Stimulated activated naive CD8-positive, alpha-beta T cell treated with anti-CD3 and anti-CD28 coated beads, Interleukin-15, amount 100 ng/mL, for 72 hours (primary cell): ENCODE results near the gene RSPO4.
"Not testable (repeated sequence)": the region's sequence is repeated elsewhere in the genome, so short reads cannot be mapped to it uniquely, and the experiment has no call there.

ENCODE experiments used
- ATAC-seq: fragments of 150-1000 bp; cut with Tn5 transposase; 2 replicates; pipeline ENCODE4 v1.10.0; 2021; ENCODE audit warnings: mild to moderate bottlenecking, moderate library complexity
- DNase-seq, 2 donors: peaks; one replicate each; pipeline ENCODE4 v3.0.0; 2021 to 2022
- H3K27ac Mint-ChIP-seq, 2 donors: one replicate each; pipeline ENCODE4 v1.8.0; 2022; ENCODE audit warnings: mild to moderate bottlenecking in 2 of 2, mixed read lengths in 2 of 2, moderate library complexity in 2 of 2
- H3K27me3 Mint-ChIP-seq: one replicate; pipeline ENCODE4 v1.8.0; 2022; ENCODE audit warnings: mixed read lengths
- H3K4me1 Mint-ChIP-seq: one replicate; pipeline ENCODE4 v1.8.0; 2022; ENCODE audit warnings: mild to moderate bottlenecking, mixed read lengths
- H3K4me3 Mint-ChIP-seq, 2 donors: one replicate each; pipeline ENCODE4 v1.8.0; 2022; ENCODE audit warnings: mild to moderate bottlenecking in 2 of 2, mixed read lengths in 2 of 2, moderate library complexity in 1 of 2
- H3K9me3 Mint-ChIP-seq, 2 donors: one replicate each; pipeline ENCODE4 v1.8.0; 2022; ENCODE audit warnings: mixed read lengths in 2 of 2

The RSPO4 gene

GRCh38 chr20:990293-990959, 11.7 kb downstream of the RSPO4 start:
- no peak overlapping the region for H3K27ac Mint-ChIP-seq
- DNase-seq (no peak), ATAC-seq (no peak)
- peaks cover 47% of the 10 kb centered on the region for H3K27me3 Mint-ChIP-seq
- no peak overlapping the region for H3K4me3 Mint-ChIP-seq
- H3K4me1 Mint-ChIP-seq, result peaks cover 10% of the 10 kb centered on the region
- H3K9me3 Mint-ChIP-seq, result no peaks in the 10 kb centered on the region

- H3K27me3 Mint-ChIP-seq, result peaks cover 48% of the 10 kb centered on the region
- ATAC-seq (no peak), DNase-seq (no peak)
- peaks cover 10% of the 10 kb centered on the region for H3K4me1 Mint-ChIP-seq
- H3K4me3 Mint-ChIP-seq, result no peak overlapping the region
- H3K27ac Mint-ChIP-seq, result no peak overlapping the region
- no peaks in the 10 kb centered on the region for H3K9me3 Mint-ChIP-seq
Observed at GRCh38 chr20:988272-988671, 13.8 kb downstream of the RSPO4 start.

GRCh38 chr20:987677-988076, 14.4 kb downstream of the RSPO4 start:
- no peak overlapping the region for H3K4me3 Mint-ChIP-seq
- peaks cover 48% of the 10 kb centered on the region for H3K27me3 Mint-ChIP-seq
- no peak for DNase-seq
- peaks cover 10% of the 10 kb centered on the region for H3K4me1 Mint-ChIP-seq
- no peak overlapping the region for H3K27ac Mint-ChIP-seq
- H3K9me3 Mint-ChIP-seq, result no peaks in the 10 kb centered on the region
- ATAC-seq, result no peak

- no peak for DNase-seq
- ATAC-seq, result peak; percentile 50
- Mint-ChIP-seq H3K4me1 (peaks cover 10% of the 10 kb centered on the region), H3K27me3 (peaks cover 48% of the 10 kb centered on the region), H3K4me3 (no peak overlapping the region), H3K9me3 (no peaks in the 10 kb centered on the region), H3K27ac (no peak overlapping the region)
Observed at GRCh38 chr20:986733-987355, 15.3 kb downstream of the RSPO4 start.

GRCh38 chr20:984994-985393, 17.1 kb downstream of the RSPO4 start:
- DNase-seq, H3K27ac Mint-ChIP-seq, ATAC-seq, H3K4me1 Mint-ChIP-seq, H3K4me3 Mint-ChIP-seq, H3K9me3 Mint-ChIP-seq: not testable (repeated sequence)
- peaks cover 46% of the 10 kb centered on the region for H3K27me3 Mint-ChIP-seq

- ATAC-seq (no peak), DNase-seq (no peak)
- Mint-ChIP-seq H3K27ac (no peak overlapping the region), H3K9me3 (no peaks in the 10 kb centered on the region), H3K27me3 (peaks cover 33% of the 10 kb centered on the region), H3K4me1 (peaks cover 10% of the 10 kb centered on the region), H3K4me3 (no peak overlapping the region)
Observed at GRCh38 chr20:982754-983153, 19.4 kb downstream of the RSPO4 start.

GRCh38 chr20:977021-977420, 25.1 kb downstream of the RSPO4 start:
- Mint-ChIP-seq H3K27ac (no peak overlapping the region), H3K9me3 (no peaks in the 10 kb centered on the region), H3K4me3 (no peak overlapping the region), H3K4me1 (peaks cover 5% of the 10 kb centered on the region), H3K27me3 (peaks cover 25% of the 10 kb centered on the region)
- ATAC-seq (no peak), DNase-seq (no peak)

- ATAC-seq (no peak), DNase-seq (no peak)
- Mint-ChIP-seq H3K27ac (no peak overlapping the region), H3K4me1 (peaks cover 5% of the 10 kb centered on the region), H3K9me3 (no peaks in the 10 kb centered on the region), H3K4me3 (no peak overlapping the region), H3K27me3 (peaks cover 24% of the 10 kb centered on the region)
Observed at GRCh38 chr20:976033-976432, 26.1 kb downstream of the RSPO4 start.

- peak overlapping the region; percentile 59 to 92 for H3K27ac Mint-ChIP-seq
- DNase-seq, result peak; percentile 42 to 56
- no peak overlapping the region for H3K4me3 Mint-ChIP-seq
- no peaks in the 10 kb centered on the region for H3K9me3 Mint-ChIP-seq
- H3K27me3 Mint-ChIP-seq, result peaks cover 21% of the 10 kb centered on the region
- H3K4me1 Mint-ChIP-seq, result peaks cover 5% of the 10 kb centered on the region
- peak; percentile 87 for ATAC-seq
Observed at GRCh38 chr20:973785-974194, 28.3 kb downstream of the RSPO4 start.

GRCh38 chr20:972256-972655, 29.9 kb downstream of the RSPO4 start:
- no peak overlapping the region for H3K4me3 Mint-ChIP-seq
- DNase-seq (no peak), ATAC-seq (no peak)
- peaks cover 5% of the 10 kb centered on the region for H3K4me1 Mint-ChIP-seq
- H3K27me3 Mint-ChIP-seq, result peaks cover 23% of the 10 kb centered on the region
- no peaks in the 10 kb centered on the region for H3K9me3 Mint-ChIP-seq
- H3K27ac Mint-ChIP-seq, result no peak overlapping the region

GRCh38 chr20:971346-971745, 30.8 kb downstream of the RSPO4 start:
- H3K4me3 Mint-ChIP-seq, result no peak overlapping the region
- peaks cover 23% of the 10 kb centered on the region for H3K27me3 Mint-ChIP-seq
- H3K27ac Mint-ChIP-seq, result peak overlapping the region in 1 of 2 donors; percentile 9
- peaks cover 5% of the 10 kb centered on the region for H3K4me1 Mint-ChIP-seq
- no peaks in the 10 kb centered on the region for H3K9me3 Mint-ChIP-seq
- DNase-seq (no peak), ATAC-seq (no peak)

GRCh38 chr20:969868-970267, 32.2 kb downstream of the RSPO4 start:
- Mint-ChIP-seq H3K4me3 (no peak overlapping the region), H3K27ac (no peak overlapping the region), H3K4me1 (peaks cover 5% of the 10 kb centered on the region), H3K27me3 (peaks cover 15% of the 10 kb centered on the region), H3K9me3 (no peaks in the 10 kb centered on the region)
- ATAC-seq (no peak), DNase-seq (no peak)

- Mint-ChIP-seq H3K27ac (no peak overlapping the region), H3K27me3 (peaks cover 11% of the 10 kb centered on the region), H3K9me3 (no peaks in the 10 kb centered on the region), H3K4me1 (no peaks in the 10 kb centered on the region), H3K4me3 (no peak overlapping the region)
- DNase-seq (no peak), ATAC-seq (peak; percentile 53)
Observed at GRCh38 chr20:967796-968742, 34.0 kb downstream of the RSPO4 start.

GRCh38 chr20:965956-966355, 36.2 kb downstream of the RSPO4 start:
- H3K27me3 Mint-ChIP-seq, result peaks cover 11% of the 10 kb centered on the region
- ATAC-seq (no peak), DNase-seq (no peak)
- no peaks in the 10 kb centered on the region for H3K4me1 Mint-ChIP-seq
- H3K9me3 Mint-ChIP-seq, result no peaks in the 10 kb centered on the region
- H3K4me3 Mint-ChIP-seq, result no peak overlapping the region
- H3K27ac Mint-ChIP-seq, result no peak overlapping the region

- H3K9me3 Mint-ChIP-seq, result no peaks in the 10 kb centered on the region
- DNase-seq, result no peak
- H3K27ac Mint-ChIP-seq, result no peak overlapping the region
- no peak for ATAC-seq
- H3K27me3 Mint-ChIP-seq, result peaks cover 2% of the 10 kb centered on the region
- no peak overlapping the region for H3K4me3 Mint-ChIP-seq
- H3K4me1 Mint-ChIP-seq, result peaks cover 6% of the 10 kb centered on the region
Observed at GRCh38 chr20:963795-964194, 38.3 kb downstream of the RSPO4 start.

GRCh38 chr20:962683-963082, 39.4 kb downstream of the RSPO4 start:
- no peaks in the 10 kb centered on the region for H3K9me3 Mint-ChIP-seq
- no peak overlapping the region for H3K27ac Mint-ChIP-seq
- ATAC-seq, result no peak
- H3K4me3 Mint-ChIP-seq, result no peak overlapping the region
- H3K27me3 Mint-ChIP-seq, result peaks cover 8% of the 10 kb centered on the region
- H3K4me1 Mint-ChIP-seq, result peaks cover 6% of the 10 kb centered on the region
- DNase-seq, result no peak
